Hepatocyte (in vitro differentiated cells): ENCODE measurements around the gene PHF1.

ENCODE experiments used
- EZH2 ChIP-seq: fragments of 200-600 bp; sonication (generic); IDR thresholded peaks from 2 replicates; pipeline ENCODE4 v1.6.1; 2016; ENCODE audit warnings: antibody characterized with exemption, mild to moderate bottlenecking, borderline replicate concordance
- TF ChIP-seq, protein P1 (sequence below): fragments of 200-600 bp; sonication (generic); IDR thresholded peaks from 2 replicates; pipeline ENCODE4 v1.5.1; 2016; ENCODE audit warnings: antibody characterized with exemption, mild to moderate bottlenecking; ENCODE audit not compliant: poor library complexity

DNA sequence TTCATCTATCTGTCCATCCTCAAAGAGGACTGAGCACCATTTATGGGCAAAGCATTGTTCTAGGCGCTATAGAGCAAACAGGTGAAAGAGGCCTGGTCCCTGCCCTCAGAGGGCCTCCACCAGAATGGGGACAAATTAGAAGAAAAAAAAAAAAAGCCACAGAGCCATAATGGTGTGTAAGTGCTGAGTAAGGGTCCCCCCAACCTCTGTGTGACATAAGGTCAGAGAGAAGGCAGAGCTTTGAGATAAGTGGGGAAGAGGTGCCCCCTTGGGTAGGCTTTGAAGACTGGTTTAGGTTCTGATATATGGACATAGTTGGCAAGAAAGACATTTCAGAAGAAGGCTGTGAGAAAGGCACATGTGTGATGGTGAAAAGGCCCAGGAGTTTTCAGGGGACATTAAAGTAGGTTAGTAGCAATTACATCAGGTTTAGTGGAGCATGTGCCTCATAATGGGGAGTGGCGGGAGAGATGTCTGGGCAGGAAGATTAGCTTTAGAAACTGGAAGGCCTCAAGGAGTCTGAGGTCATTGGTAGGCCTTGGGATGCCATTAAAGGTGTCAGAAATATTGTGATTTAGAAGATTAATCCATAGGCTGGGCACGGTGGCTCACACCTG lies 28.3 kb downstream of the PHF1 start:
- TF ChIP-seq, protein P1, sequence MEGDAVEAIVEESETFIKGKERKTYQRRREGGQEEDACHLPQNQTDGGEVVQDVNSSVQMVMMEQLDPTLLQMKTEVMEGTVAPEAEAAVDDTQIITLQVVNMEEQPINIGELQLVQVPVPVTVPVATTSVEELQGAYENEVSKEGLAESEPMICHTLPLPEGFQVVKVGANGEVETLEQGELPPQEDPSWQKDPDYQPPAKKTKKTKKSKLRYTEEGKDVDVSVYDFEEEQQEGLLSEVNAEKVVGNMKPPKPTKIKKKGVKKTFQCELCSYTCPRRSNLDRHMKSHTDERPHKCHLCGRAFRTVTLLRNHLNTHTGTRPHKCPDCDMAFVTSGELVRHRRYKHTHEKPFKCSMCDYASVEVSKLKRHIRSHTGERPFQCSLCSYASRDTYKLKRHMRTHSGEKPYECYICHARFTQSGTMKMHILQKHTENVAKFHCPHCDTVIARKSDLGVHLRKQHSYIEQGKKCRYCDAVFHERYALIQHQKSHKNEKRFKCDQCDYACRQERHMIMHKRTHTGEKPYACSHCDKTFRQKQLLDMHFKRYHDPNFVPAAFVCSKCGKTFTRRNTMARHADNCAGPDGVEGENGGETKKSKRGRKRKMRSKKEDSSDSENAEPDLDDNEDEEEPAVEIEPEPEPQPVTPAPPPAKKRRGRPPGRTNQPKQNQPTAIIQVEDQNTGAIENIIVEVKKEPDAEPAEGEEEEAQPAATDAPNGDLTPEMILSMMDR = no peak
- no peak for TF ChIP-seq EZH2
